T-helper 2 cell treated with Interferon-gamma antibody and Interleukin-4, amounts not matched to agents 100 ng/mL and 5 ng/mL, for 36 hours (primary cell): ENCODE data around the gene ETV2. TPM values are rescaled to one million over a fixed set of nuclear protein-coding genes. Genes with fewer than 3 reads are reported as not detected.
"Not testable (repeated sequence)": the region's sequence is repeated elsewhere in the genome, so short reads cannot be mapped to it uniquely, and the experiment has no call there.

Experiments used
- intact Hi-C: fragments of 100-400 bp; cut with micrococcal nuclease; formaldehyde crosslinking; loops from one replicate; pipeline ENCODE4 v1.15.1; 2023
- total RNA-seq: library from RNA; stranded (reverse); gene quantifications from 2 replicates; pipeline ENCODE4 v1.2.3, GENCODE V29; 2022

The ETV2 gene, protein sequence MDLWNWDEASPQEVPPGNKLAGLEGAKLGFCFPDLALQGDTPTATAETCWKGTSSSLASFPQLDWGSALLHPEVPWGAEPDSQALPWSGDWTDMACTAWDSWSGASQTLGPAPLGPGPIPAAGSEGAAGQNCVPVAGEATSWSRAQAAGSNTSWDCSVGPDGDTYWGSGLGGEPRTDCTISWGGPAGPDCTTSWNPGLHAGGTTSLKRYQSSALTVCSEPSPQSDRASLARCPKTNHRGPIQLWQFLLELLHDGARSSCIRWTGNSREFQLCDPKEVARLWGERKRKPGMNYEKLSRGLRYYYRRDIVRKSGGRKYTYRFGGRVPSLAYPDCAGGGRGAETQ
- total RNA-seq = 0.80 and 1.3 TPM in 2 replicates

GRCh38 chr19:35641515-35642151, at the start of gene ETV2:
Gene ETV2 (plus strand): TSS chr19:35641745. CDS start chr19:35642461, 716 bp downstream.
- intact Hi-C loops = loop anchor here (2.0 to 10.0 kb wide), 2 partner anchors 103 to 413 kb away; partner anchors contain the start of genes PSENEN, THAP8, U2AF1L4 and WDR62

- intact Hi-C loops = loop anchor here (1.0 kb wide), 2 partner anchors 43 to 82 kb away; no protein-coding TSS in a partner anchor
These were observed 49.3 kb upstream of the ETV2 start for GRCh38 chr19:35592226-35592625.

DNA sequence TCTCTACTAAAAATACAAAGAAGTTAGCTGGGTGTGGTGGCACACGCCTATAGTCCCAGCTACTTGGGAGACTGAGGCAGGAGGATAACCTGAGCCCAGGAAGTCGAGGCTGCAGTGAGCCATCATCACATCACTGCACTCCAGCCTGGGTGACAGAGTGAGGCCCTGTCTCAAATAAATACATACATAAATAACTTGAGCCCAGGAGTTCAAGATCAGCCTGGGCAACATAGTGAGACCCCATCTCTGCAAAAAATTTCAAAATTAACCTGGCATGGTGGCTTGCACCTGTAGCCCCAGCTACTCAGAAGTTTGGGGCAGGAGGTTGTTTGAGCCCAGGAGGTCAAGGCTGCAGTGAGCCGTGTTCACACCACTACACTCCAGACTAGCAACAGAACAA, 46.5 kb upstream of the ETV2 start:
- intact Hi-C loops = not testable (repeated sequence)

- intact Hi-C loops = no loop called here
These were observed 45.6 kb upstream of the ETV2 start for GRCh38 chr19:35595928-35596327.

GRCh38 chr19:35596366-35596999, 45.1 kb upstream of the ETV2 start:
- intact Hi-C loops = no loop called here

- intact Hi-C loops = no loop called here
These were observed 39.6 kb upstream of the ETV2 start for GRCh38 chr19:35601971-35602370.

GRCh38 chr19:35604436-35604835, 37.1 kb upstream of the ETV2 start:
- intact Hi-C loops = not testable (repeated sequence)

DNA sequence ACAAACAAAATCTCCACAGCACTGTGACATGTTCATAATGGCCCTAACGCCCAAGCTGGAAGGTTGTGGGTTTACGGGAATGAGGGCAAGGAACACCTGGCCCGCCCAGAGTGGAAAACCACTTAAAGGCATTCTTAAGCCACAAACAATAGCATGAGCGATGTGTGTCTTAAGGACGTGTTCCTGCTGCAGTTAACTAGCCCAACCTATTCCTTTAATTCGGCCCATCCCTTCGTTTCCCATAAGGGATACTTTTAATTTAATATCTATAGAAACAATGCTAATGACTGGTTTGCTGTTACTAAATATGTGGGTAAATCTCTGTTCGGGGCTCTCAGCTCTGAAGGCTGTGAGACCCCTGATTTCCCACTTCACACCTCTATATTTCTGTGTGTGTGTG, 34.4 kb upstream of the ETV2 start:
- intact Hi-C loops = not testable (repeated sequence)

DNA sequence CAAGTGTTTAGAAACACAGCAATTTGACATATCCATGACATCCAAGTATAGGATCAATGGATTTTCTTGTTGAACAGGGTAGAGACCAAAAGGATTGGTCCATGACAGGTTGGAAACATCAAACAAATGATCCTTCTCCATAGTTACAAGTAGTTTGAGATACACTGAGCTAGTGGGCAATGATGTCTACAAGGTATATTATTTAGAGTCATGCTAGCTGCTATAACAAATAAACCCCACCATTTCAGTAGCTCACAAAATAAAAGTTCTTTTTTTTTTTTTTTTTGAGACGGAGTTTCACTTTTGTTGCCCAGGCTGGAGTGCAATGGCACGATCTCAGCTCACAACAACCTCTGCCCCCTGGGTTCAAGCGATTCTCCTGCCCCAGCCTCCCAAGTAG, 33.9 kb upstream of the ETV2 start:
- intact Hi-C loops = no loop called here

DNA sequence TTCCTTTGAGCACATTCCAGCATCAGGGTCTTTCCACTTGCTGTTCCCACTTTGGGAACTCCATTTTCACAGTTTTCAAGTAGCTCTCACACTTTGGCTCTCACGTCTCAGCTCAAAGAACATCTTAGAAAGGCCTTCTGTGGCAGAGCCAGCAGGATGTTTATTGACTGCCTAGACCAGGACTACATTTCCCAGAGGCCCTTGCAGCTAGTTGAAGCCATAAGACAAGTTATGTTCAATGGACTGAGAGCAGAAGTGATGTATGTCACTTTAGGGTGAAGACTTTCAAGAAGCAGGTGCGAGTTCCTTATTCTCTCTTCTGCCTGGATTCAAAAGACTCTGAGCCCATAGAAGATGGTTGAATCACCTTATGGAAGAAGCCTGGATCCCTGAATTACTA, 33.3 kb upstream of the ETV2 start:
- intact Hi-C loops = no loop called here

- intact Hi-C loops = no loop called here
These were observed 31.6 kb upstream of the ETV2 start for GRCh38 chr19:35609851-35610353.

GRCh38 chr19:35612224-35612558, 29.4 kb upstream of the ETV2 start:
- intact Hi-C loops = loop anchor here (1.0 kb wide), 4 partner anchors 16 to 66 kb away; partner anchors contain the start of gene COX6B1

GRCh38 chr19:35612559-35613321, 28.8 kb upstream of the ETV2 start, which contains the start of gene HAUS5:
Gene HAUS5 (plus strand): TSS chr19:35612735. CDS start chr19:35612795, 60 bp downstream.
- intact Hi-C loops = loop anchor here (1.0 kb wide), 4 partner anchors 16 to 66 kb away; partner anchors contain the start of gene COX6B1

DNA sequence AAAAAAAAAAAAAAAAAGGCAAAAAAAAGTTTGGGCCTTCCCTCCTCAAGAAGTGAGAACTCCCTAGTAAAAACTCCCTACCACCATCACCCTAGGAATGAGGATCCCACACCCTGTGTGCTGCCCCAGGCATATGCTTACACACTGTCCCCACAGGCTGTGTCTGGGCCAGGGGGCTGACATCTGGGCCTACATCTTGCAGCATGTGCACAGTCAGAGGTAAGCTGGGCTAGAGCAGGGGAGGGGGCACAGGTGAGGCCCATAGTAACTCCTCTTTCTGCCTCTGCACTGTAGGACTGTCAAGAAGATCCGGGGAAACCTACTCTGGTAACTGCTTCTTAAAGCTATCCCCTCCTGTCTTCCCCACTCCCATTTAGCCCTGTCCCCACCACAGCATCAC, 28.0 kb upstream of the ETV2 start:
- intact Hi-C loops = no loop called here

- intact Hi-C loops = no loop called here
These were observed 26.5 kb upstream of the ETV2 start for GRCh38 chr19:35615036-35615435.

GRCh38 chr19:35618857-35619256, 22.7 kb upstream of the ETV2 start:
- intact Hi-C loops = no loop called here

- intact Hi-C loops = no loop called here
These were observed 22.1 kb upstream of the ETV2 start for GRCh38 chr19:35619290-35619923.

GRCh38 chr19:35620001-35620400, 21.5 kb upstream of the ETV2 start:
- intact Hi-C loops = no loop called here

GRCh38 chr19:35621708-35622107, 19.8 kb upstream of the ETV2 start:
- intact Hi-C loops = no loop called here

DNA sequence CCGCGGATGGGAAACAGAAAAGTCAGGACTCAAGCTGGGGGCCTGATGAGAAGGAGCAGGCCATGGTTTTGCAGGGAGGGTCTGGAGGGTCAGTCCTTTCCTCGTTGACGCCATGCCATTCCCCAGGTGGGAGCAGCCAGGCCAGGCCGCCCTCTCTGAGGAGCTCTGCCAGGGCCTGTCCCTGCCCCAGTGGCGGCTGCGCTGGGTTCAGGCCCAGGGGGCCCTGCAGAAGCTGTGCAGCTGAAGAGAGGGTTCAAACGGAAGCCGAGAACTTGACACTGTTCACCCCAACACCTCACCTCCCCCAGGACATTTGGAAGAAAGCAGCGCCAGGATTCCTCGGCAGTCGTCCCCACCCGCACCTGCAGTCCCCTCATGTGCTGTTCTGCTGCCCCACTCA, 18.8 kb upstream of the ETV2 start:
- intact Hi-C loops = no loop called here
